Erythroblast (primary cell): ENCODE measurements around the gene NUDT12.

ENCODE experiments used
- DNase-seq, 2 experiments: peaks; one replicate each; lab custom pipeline; 2025; lab: John Stamatoyannopoulos, UW
- GATA1 ChIP-seq: IDR thresholded peaks from 2 replicates; pipeline ENCODE4 v1.6.1; 2011; ENCODE audit warnings: low read depth, mild to moderate bottlenecking, control low read depth, low read length, moderate library complexity
- POLR2A ChIP-seq: IDR thresholded peaks from 2 replicates; pipeline ENCODE4 v1.6.1; 2011; ENCODE audit warnings: mild to moderate bottlenecking, low read length

NUDT12 gene

DNA sequence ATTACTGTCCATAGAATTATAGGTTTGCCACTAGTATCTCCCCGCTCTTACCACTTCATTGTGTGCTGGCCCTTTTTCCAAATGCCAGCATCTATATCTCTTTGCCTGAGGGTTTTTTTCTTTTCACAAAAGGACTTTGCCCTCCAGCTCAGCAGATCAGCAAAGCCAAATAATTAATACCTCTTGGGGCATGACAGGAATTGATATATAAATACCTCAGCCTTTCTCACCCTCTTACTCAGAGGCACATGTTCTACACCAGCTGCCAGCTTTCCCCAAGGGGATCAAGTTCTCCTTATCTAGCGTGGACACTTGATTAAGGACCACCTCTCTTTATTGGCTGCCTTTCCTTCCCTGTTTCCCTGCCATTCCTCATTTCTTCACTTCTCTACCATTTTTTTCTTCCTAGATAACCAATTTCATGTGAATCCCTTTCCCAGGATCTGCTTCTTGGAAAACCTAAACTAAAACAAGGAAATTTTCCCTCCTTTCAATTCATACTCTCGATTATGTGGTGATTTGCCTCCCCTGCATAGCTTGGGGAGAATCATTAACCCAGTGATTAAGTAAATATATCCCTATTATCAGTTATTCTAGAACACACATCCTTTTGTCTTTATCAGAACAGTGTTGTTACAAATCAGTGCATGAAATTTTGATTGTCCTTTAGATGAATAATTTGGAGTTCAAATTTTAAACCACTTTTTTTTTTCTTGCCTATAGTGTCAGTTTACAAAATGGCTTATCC is 6.9 kb upstream of the NUDT12 start:
- no peak for TF ChIP-seq GATA1
- no peak for TF ChIP-seq POLR2A
- DNase-seq: no peak

- TF ChIP-seq GATA1 (no peak), POLR2A (no peak)
- DNase-seq: no peak
Observed at GRCh38 chr5:103565719-103566118, 3.1 kb upstream of the NUDT12 start.

- DNase-seq: peak; percentile 6 to 46
- TF ChIP-seq POLR2A (no peak), GATA1 (no peak)
Observed at GRCh38 chr5:103561685-103562452, 720 bp downstream of the NUDT12 start.

DNA sequence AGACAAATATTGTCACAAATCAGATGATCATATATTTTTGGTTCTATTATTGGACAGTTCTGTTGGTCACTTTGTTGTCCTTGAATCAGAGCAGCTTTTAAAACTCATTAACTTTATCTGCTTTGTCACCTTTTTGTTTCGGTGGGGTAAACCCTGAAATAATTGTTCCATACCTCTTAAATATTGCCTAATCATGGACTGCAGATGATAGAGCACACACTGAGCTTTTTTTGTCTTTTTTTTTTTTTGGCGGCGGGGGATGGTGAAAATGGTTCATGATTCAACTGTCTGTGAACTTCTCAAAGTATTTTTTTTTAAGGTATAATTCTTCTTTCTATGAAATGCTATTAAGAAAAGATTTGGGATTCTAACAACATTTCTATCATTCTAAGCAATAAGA is 1.8 kb downstream of the NUDT12 start:
- no peak for TF ChIP-seq GATA1
- TF ChIP-seq POLR2A: no peak
- DNase-seq: no peak

DNA sequence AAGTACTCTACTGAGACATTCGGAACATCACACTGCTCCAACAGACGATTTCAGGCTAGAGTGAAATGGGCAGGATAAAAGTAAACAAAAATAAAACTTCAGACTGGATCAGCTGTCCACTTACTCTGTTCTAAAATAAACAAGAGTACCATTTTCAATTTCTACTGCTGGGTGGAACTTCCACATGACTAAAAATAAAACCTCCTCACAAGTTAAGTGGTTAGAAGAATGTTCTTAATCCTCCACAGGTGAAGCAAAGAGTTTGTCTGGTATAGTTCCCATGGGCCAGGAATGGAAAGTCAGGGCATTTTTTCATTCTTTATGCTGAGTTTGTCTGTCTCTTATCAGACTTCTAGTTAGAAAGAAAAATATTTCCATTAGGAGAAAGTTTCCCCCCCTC is 15.7 kb downstream of the NUDT12 start:
- no peak for DNase-seq
- TF ChIP-seq GATA1 (no peak), POLR2A (no peak)

DNA sequence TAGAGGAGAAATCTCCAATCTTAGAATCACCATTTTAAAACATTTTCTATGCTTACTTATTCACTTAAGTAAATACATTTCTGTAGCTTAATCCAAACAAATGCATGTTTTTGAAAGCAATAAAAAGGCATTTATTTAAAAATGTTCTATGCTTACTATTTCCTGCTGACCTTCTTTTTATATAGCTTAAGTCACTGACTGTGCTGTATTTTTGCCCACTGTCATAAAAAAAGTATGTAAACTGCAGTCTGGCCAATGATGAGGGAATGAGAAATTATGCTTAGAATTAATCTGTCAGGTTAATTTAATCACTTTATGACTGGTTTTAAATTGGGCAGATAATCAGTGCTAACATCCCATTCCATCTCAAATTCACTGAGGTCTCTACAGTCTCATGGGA is 20.1 kb downstream of the NUDT12 start:
- no peak for DNase-seq
- no peak for TF ChIP-seq GATA1
- TF ChIP-seq POLR2A: no peak

- DNase-seq: no peak
- TF ChIP-seq POLR2A (no peak), GATA1 (no peak)
Observed at GRCh38 chr5:103541569-103541968, 21.0 kb downstream of the NUDT12 start.

- DNase-seq: no peak
- TF ChIP-seq GATA1: no peak
- TF ChIP-seq POLR2A: no peak
Observed at GRCh38 chr5:103541114-103541513, 21.5 kb downstream of the NUDT12 start.

DNA sequence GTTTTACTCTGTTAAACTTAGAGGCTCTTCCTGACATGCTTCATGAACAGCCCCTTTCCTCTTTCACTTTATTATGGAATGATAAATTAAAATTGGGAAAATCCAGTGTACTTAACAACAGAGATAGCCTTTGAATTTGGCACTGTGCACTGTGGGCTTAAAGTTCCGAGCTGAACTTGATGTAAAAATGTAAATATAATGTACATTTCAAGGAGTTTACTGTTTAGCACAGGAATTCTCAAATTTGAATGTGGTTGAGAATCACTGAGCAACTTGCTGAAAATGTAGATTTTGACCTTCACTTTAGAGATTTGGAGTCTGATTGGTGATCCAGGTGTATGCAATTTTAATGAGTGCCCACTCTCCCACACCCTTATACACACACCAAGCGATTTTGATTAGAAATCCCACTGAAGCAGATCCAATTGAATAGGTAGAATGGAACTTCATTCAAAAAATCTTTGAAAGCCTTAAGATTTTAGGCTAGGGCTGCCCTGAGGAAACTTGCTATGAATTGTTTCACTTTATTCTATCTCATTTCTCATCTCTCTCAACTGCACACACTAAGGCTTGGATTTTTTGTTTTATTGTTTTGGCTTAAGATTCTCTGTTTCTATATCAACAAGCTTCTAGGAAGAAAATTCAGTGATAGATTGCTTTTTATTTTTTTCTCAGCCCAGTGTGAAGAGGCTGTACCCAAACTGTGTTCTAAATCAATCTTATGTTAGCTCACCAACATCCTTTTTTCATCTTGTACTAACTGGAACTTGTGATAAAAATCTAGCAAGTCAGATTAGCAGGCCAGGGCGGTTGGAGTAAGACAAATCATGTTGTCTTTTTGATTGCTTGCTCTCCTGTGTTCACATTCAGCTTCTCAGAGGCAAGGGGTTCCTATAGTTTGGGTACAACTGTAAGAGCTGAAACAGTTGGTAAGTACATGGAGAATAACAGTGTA is 22.9 kb downstream of the NUDT12 start:
- TF ChIP-seq GATA1: no peak
- no peak for TF ChIP-seq POLR2A

GRCh38 chr5:103532086-103532734 is 30.4 kb downstream of the NUDT12 start:
- TF ChIP-seq POLR2A (no peak), GATA1 (no peak)
- DNase-seq: no peak

More for the DNA sequence above, 22.9 kb downstream of the NUDT12 start:
- DNase-seq: no peak

GRCh38 chr5:103526164-103526915 is 36.2 kb downstream of the NUDT12 start:
- TF ChIP-seq POLR2A (no peak), GATA1 (no peak)
- DNase-seq: no peak

- TF ChIP-seq POLR2A: no peak
- TF ChIP-seq GATA1: no peak
- DNase-seq: no peak
Observed at GRCh38 chr5:103525361-103525760, 37.2 kb downstream of the NUDT12 start.

DNA sequence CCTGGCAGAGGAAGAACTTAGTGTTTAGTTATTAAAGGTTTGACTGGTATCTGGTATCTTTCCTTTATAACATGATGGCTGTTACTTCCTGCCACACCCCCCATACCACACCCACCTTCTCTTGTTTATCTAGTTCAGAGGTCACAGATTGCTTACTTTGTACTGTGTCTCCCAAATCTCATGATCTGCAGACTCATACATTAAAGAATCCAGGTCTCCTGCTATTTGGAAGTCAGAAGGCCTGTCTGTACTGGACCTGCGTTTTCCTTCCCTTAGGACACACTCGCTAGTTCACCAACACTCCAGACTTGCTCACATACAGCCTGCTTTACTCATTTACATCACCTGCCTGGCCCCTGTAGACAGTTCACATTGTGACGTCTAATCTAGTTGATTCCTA is 39.3 kb downstream of the NUDT12 start:
- no peak for DNase-seq
- TF ChIP-seq GATA1: no peak
- TF ChIP-seq POLR2A: no peak
